Left forelimb (tissue), 1 donor: ENCODE measurements around the gene ABHD2.
"Not testable (repeated sequence)": the region's sequence is repeated elsewhere in the genome, so short reads cannot be mapped to it uniquely, and the experiment has no call there.

Experiments
- DNase-seq: peaks from one replicate; pipeline ENCODE4 v3.0.0-alpha.2; 2018; ENCODE audit warnings: low spot score

The ABHD2 gene

DNA sequence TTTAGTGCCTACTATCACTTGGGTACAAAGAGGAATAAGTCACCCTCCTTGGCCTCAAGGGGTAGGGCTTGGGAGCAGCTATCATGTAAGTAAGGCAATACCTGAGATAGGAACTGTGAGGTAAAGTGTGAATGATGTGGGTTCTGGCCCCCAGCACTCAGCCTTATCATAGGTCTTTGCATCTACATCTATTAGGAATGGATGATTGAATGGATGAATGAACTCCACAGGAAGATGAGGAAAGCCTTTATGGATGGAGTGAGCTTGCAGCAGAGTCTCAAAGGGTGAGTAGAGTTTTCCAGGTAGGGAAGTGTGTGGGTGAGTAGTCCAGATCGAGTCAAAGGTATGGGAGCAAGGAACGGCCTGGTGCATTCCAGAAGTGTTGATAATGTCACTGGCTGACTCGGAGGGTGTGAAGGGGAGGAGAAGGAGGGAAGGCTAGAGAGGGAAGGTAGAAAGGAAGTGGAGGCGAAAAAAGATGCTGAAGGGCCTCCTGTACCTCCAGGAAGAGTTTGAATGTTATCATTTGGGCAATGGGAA, 13.1 kb upstream of the ABHD2 start:
- no peak for DNase-seq

DNA sequence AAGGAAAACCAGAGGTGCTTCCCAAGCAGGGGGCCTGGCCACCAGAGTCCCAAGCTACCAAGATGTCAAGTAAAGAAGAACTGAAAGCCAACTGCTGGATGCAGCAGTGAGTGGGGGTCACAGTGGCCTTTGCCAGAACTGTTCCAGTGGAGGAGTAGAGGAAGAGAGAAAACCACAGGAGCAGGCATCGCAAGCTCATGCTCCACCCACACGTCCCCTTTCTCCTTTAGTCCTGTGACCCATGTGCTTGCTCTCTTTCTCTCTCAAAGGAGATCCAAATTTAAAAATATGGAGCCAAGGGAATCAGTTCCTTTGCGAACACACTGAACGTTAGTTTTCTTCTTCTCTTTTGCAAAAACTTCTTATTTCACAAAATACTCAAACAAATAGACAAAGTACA, 12.4 kb upstream of the ABHD2 start:
- no peak for DNase-seq

DNA sequence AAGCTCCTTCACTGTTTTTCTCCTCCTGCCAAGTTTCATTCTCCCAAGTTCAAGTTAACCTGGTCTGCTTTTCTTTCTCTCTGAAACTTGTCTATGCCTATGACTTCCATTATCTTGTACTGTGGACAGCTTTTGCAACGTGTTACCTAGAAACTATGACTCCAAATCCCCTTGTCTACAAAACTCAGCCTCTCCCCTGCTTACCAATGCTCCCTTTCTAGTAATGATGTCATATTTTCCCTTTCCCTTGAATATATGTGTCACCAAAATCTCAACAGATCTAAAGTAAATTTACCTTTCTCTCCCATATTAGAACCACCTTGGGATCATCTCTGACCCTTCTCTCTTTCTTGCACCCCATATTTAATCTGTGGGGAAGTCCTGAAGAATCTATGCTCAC, 10.5 kb upstream of the ABHD2 start:
- DNase-seq, result no peak

DNA sequence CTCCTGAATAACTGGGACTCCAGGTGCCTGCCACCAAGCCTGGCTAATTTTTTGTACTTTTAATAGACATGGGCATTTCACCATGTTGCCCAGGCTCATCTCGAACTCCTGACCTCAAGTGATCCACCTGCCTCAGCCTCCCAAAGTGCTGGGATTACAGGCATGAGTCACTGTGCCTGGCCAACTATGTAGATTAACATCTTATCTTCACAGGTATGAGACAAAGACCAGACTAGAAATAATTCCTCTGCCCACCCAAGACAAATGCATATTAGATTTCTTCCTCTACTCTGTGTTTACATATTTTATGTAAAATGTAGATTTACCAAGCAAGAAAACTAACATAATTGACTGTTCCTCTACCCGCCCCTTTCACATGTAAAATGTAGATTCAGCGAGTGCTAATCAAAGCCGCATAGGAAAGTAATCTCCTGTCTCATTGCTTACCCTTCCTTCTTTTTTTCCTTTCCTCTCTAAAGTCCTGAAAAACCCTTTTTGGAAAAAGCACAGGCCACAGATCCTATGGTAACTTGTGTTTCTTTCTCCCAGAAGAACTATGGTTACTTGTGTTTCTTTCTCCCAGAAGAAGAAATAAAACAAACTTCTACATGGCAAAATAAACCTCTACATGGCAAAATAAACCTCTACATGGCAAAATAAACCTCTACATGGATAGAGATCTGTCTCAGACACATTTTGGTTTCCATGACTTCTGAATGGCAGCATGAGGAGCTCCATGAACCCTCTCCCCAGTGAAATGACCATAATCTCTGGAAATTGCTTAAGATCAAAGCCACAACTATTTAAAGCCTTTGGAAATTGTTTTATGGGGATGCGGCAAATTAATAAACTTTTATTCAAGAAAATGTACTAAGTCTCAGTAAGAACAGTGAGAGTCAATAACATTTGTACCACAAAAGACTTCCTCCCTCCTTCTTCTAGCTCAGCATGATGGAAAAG, 9.1 kb upstream of the ABHD2 start:
- no peak for DNase-seq

DNA sequence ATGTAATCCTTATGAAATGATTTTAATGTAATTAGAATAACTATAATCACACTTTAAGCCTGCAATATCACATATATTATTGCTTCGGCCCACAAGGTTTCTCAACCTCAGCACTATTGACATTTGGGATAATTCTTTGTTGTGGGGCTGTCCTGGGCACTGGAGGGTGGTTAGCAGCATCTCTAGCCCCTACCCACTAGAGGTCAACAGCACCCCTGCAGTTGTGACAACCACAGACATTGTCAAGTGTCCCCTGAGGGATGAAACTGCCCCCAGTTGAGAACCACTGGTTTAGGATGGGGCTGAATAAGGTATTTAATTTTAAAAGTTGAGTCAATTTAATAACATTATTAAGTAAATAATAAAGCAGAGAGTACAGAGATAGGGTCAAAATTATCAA, 6.4 kb upstream of the ABHD2 start:
- DNase-seq, result no peak

DNA sequence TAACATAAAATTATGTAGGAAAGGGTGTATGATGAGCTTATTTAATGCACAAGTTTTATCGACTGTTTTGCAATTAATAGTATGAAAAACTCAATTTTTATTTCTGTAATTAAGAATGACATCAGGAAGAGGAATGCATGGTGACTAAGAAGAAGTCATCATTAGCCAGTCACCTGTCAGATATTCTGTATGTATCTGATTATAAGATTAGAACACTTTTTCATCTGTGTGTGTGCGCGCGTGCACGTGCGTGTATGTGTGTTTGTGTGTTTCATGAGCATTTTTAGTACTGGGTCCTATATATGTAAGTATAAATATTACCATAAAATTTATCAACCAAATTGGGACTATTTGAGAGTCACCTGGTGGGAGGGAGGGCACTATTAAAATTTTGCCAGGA, 5.0 kb upstream of the ABHD2 start:
- no peak for DNase-seq

DNA sequence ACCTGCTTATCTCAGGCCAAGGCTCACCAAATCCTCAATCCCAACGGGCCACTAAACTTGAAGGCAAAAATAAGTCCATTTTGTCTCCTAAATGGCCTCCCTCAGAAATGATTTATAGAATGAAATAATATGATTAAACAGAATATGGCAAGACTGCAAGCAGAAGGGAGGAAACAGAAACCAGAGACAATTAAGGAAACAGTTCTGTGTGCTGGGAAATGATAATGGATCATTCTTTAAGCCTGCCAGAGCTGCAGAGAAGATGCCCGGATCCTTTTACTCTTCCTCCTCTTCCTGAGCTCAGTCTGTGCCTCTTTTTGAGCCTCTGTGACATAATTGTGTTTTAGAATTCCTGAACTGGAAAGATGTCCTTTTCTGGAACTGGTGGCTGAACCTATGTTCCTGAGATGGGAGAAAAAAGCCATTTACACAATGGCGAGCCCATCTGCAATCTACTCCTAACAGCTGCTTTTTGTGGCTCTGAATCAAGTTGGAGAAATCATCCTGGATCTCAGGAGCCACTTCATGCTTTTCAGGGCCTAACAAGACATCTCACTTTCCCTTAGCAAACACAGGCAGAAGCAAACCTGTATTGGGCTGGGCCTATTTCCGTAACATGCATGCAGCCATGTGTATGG, 2.8 kb upstream of the ABHD2 start:
- no peak for DNase-seq

DNA sequence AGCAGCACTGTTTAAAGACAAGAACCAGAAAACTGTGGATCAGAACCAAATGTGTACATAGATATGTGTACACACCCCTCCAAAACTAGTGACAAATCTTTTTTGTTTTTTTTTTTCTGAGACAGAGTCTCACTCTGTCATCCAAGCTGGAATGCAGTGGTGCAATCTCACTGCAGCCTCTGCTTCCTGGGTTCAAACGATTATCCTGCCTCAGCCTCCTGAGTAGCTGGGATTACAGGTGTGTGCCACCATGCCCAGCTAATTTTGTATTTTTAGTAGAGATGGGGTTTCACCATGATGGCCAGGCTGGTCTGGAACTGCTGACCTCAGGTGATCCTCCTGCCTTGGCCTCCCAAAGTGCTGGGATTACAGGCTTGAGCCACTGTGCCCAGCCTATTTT, 2.3 kb upstream of the ABHD2 start:
- DNase-seq, result not testable (repeated sequence)

DNA sequence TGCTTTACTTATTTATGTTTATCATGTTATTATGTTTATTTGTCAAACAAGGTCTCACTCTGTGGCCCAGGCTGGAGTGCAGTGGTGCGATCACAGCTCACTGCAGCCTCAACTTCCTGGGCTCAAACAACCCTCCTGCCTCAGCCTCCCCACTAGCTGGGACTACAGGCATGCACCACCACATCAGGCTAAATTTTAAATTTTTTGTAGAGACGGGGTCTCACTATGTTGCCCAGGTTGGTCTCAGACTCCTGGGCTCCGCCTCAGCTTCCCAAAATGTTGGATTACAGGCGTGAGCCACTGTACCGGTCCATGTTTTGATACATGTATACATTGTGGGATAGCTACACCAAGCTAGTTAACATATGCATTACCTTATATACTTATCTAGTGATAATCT, 1.9 kb upstream of the ABHD2 start:
- DNase-seq, result not testable (repeated sequence)

DNA sequence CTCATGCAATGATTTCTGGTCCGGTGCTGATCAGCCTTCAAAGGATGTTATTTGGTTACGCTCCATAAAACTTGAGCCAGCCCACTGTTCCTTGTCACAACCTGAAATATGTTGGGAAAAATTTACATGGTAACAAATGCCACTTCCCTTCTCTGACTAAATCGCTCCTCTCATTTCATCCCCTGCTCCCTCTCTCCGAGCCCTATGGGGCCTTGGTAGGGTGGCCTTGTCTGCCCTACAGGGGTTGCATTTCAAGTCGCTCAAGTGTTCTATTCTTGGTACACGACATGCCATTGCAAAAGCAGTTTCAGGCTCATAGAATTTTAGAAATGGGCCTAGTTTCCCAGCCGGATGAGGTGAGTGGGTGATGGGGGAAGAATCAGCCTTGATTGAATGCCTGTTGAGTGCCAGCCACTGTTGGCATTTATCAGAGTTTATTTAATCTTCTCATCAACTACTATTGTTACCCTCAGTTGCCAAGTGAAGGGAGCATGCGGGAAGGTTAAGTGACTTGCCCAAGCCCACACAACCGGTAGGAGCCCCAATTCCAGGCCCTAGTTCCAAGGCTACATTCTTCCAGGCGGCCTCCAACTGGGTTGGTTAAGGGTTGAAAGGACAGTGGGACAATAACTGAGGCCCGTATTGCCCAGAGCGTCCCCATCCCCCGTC, 961 bp upstream of the ABHD2 start:
- no peak for DNase-seq

DNA sequence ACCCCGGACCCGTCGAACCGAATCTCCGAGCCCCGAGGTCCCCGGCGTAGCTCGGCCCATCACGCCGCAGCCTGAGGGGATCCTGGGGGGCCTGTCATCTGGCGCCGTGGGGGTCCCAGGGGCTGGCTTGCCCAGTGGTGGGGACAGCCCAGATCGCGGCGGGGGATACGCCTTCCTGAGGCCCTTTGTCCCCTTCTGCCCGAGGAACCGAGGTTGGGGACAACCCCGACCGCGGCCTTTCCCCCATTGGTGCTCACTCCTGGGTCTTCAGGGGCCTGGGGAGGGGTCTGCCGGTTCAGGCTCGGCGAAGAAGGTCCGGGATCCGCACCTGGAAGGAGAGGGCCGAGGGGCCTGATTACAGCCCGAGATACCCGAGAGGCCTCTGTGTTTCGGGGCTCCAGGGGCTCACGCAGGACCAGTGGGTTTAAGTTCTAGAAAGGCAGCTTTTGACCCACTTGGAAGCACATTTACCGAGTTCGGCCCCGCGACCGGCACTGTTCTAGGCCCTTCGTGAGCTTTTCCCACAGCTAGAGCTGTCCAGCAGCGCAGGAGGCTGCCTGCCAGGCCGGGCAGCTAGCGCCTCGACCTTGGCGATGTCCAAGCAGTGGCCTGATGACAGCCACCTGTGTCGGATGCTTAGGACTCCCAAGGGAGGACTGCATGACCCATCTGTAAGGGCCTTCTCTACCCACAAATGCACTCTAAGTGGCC, 504 bp downstream of the ABHD2 start:
- no peak for DNase-seq

DNA sequence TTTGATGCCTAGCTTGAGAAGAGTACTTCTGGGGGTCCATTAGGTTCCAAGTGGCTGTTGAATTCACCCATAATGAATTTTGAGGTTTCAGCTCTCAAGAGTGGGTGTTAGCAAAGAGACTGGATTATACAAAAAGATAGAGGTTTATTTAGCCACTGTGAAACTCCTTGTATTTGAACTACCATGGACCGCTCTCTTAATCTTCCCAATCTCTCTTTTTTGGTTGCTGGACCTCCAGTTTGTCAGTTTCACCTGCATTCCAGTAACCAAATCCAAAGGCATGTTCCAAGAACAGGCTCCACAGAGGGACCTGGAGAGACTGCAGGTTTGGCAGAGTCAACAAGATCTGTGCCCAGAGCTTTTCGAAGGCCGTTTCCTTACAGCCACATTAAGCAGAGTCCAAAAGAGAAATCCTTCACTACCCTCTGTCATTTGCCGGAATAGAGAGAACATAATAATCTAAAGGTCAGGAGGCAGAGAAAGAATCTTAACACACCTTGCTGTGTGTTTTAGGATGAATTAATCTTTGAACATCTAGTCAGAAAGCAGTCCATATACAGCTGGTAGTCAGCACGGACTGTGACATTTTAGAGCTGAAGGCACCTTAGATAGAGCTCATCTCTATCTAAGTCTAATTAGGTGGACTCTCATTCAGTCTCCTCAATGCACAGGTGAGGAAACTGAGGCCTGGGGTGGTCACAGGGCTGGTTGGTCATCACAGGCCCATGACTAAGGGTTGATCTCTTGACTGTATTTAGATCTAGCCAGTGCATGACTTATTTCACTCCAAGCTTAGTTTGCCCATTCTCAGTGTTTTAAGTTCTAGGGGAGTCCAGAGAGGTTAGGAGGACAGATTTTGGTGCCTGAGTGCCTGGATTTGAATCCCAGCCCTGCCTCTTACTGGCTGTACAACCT, 1.3 kb downstream of the ABHD2 start:
- no peak for DNase-seq

DNA sequence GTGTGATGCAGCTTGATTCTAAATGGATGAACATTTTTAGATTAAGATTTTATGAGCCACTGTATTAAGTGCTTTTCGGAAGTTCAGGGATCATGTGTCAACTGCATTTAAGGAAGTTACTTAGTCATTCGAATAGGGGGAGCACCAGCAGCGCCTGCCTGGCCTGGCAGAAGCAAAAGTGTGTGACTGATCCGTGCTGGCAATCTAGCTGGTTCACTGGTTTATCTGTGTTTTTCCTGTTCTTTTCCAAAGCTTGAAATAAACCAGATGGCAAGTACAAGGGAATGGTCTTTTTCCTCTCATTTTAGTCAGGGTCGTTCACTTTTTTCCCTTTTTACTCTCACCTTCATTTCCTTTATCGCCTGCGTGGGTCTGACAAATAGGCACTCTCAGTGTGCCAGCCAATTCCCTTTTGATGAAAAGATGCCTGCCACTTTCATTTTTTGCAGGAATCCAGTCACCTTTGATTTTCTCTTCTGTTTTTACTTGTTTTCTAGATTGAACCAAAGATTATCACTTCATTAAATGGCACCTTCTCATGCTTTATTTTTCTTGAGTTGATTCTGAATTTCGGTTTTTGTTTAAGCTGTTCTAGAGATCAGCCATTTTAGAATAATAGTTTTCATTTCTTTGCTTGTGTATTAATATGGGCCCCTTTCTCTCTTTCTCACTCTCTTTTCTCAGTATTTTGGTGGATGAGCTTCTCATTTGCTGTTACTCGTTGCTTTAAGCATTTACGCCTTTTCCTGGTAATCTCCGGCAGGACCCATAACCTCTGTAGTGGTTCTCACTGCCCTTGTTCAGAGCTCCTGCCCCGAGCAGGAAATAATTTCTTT, 2.8 kb downstream of the ABHD2 start:
- no peak for DNase-seq

DNA sequence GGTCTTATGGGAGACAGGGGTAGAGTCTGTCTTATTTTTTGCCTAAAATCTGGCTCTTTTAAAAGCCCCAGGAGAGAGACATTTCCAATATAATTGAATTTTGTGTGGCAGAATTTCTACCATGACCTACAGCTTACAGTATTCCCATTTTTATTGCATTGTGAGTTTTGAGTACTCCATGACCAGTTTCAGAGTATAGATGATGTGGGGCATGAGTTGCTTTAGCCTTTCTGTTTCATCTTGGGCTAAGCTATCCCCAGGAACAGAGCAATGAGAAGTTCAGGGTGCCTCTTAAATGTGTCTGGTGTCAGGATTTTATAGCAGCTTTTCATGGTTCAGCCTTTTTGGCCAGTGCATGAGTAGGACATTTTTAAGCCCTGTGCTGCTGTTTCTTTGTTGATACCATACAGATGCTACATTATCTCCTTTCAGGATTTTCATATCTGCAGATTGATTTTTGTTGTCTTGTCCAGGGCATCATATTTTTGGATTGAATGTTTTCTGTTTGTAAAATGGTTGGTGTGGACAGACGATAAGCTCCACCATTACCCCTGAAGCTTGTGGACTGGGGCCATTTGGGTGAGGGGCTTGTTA, 3.5 kb downstream of the ABHD2 start:
- DNase-seq, result no peak

DNA sequence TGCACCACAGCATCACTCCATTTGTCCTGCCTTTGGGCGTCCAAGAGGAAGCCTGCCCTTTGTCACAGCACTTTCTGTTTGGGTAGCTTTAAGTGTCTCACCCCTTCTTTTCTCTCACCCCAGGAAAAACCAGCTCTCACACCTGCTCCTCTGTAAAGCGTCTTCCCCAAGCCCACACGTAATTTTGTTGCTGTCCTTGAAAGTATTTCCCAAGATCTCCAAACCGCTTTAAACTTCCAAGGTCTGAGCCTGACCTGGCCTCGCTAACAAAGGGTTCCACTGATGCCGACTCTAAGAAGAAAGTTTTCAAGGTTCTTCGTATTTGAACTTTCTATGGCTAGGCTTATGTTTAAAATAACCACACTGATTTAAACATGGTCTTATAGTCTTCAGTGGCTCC, 5.3 kb downstream of the ABHD2 start:
- no peak for DNase-seq

DNA sequence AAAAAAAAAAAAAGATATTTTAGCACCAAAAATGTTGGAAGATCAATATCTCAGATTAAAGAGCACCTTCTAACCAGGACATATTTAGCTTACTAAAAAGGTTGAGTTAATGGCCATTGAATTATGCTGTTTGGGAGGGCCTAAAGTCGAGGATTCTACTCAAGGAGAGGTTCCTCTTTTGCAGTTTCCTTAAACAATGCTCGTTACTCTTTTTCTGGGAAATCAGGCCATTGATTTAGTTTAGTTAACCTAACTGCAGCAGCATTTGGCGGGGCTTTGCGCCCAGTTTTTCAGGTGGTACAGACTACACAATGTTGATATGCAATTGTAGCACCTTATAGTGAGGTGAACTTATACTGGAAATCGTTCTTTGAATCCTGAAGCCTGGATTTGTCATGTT, 6.8 kb downstream of the ABHD2 start:
- DNase-seq, result no peak

DNA sequence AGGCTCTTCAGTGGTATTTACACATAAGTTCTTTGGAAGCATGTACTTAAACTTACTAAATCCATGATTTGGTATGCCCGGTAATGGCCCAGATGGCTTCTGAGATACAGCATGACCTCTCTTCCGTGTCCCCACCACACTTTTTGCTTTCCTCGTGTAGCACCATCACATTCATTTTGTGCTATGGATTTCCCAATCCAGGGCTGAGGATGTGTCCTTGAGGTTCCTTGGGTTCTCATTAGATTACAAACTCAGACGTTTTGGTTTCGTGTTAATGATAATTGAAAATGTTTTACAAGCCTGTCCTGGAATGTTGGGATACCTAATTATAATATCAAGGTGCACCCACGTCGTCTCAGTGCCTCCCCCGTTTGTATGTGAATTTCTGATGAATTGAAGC, 7.3 kb downstream of the ABHD2 start:
- no peak for DNase-seq

DNA sequence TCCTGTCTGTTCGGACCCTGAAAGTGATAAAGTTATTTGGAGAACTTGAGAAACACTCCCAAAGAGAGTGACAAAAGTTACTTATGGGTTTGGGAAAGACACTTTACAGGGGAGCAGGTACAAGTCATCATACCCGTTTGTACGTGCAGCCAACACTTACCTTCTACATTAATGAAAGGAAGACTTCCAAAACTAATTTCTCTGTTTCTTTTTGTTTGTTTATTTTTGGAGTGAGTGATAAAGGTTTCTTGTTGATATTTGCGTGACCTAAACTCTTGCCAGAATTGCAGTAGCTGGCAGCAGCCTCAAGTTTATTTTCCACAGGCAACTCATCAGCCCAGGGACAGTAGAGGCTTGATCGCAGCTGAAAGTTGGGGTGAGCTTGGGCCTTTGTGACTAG, 8.4 kb downstream of the ABHD2 start:
- no peak for DNase-seq

DNA sequence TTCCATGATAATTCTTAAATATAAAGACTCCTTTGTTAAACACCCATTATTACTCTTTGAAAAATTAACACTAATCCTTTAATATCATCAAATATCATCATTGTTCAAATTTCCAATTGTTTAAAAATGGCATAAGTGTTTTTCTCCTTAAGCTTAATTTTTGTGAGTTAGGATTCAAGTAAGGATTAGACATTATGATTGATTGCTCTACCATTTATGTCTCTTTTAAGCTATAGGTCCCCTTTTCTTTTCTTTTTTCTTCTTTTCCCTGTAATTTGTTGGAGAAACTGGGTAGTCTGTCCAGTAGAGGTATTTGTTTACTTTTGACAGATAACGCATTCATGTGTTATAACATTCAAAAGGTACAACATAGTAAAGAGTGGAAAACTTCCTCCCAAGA, 9.1 kb downstream of the ABHD2 start:
- no peak for DNase-seq

DNA sequence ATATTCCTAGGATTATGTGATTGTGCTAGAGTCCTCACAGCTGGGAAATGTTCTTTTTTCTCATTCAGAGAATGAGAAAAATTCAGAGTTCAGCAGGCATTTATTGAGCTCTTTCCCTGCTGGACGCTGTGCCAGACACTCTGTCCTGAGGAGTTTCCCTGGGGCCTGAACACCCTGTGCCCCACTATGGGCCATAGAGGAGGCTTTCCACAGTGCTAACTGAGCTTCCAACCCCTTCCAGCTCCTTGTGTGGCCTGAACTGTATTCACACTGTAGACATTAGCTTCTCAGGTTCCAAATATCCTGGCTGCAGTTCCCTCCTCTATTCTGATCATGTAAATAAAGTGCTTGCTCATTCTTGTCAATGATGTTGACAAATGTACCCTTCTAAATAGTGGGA, 10.0 kb downstream of the ABHD2 start:
- DNase-seq, result no peak
